ENCODE results near the gene JUND. TPM values are rescaled to one million over a fixed set of nuclear protein-coding genes. Genes with fewer than 3 reads are reported as not detected.
"Not testable (repeated sequence)": the region's sequence is repeated elsewhere in the genome, so short reads cannot be mapped to it uniquely, and the experiment has no call there.

The JUND gene
- total RNA-seq, 1 donor from 2014 or later: 531 TPM

GRCh38 chr19:18326772-18327171, 45.4 kb upstream of the JUND start:
- Histone ChIP-seq H3K27me3 (no peaks in the 10 kb centered on the region), H3K27ac (no peak overlapping the region), H3K4me1 (peaks cover 19% of the 10 kb centered on the region), H3K9me3 (no peaks in the 10 kb centered on the region), H3K36me3 (no peaks in the 10 kb centered on the region), H3K4me3 (no peak overlapping the region)
- intact Hi-C loops (cut with DNase I): no loop called here
- DNase-seq (ENCODE audit: extremely low spot score in 2 of 2): no peak
- TF ChIP-seq CTCF (IDR thresholded peaks at IDR 0.05): no peak
- TF ChIP-seq POLR2A (IDR thresholded peaks at IDR 0.05): no peak
- TF ChIP-seq POLR2AphosphoS5 (IDR thresholded peaks at IDR 0.05; ENCODE audit: insufficient read depth in 1 of 2, low read depth in 1 of 2): no peak

GRCh38 chr19:18324373-18324731, 42.9 kb upstream of the JUND start:
- Histone ChIP-seq H3K27ac (peak overlapping the region; percentile 89), H3K4me1 (peaks cover 38% of the 10 kb centered on the region)
- DNase-seq (ENCODE audit: extremely low spot score in 2 of 2); H3K9me3 ChIP-seq; H3K27me3 ChIP-seq; H3K4me3 ChIP-seq; H3K36me3 ChIP-seq; intact Hi-C loops (cut with DNase I): not testable (repeated sequence)

DNA sequence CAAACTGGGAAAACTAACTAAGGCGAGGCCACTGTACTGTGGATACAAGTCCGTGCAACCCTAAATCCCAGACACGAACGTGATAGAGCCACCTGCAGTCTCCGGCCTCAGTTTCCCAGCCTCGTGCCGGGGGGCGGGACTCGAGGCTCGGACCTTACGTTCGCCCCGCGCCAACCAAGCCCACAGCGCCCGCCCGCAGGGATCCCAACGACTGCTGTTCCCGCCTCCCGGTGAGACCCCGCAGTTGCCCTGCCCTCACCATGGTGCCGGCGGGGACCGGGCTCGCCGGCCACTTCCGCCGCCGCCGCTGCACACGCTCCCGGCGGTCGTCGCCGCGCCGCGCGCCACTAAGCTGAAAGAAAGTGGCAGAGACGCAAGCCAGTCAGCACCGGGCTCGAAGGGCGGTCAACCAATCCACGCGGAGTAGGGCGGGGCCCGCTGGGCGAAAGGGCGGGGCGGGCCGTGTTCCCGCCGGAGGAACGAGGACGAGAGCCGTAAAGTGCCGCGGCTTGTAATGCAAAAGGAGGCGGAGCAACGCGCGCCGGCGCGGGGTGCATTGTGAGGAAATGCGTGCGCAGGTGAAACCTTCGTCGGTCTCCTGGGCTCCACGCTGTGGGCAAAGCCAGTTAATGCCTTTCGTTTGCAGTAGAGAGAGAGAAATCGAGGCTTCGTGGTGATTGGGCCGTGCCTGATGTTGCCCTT, 41.5 kb upstream of the JUND start, which contains the start of gene LSM4:
Gene LSM4, minus strand, starts transcription at position 318 of the 702 bp plus-strand sequence. Its CDS starts 56 bp downstream, at position 262.
- DNase-seq (ENCODE audit: extremely low spot score in 2 of 2): peak in 1 of 2 donors; percentile 98
- H3K4me1 ChIP-seq: peaks cover 40% of the 10 kb centered on the region
- H3K27ac ChIP-seq: peak within 1 kb of the TSS; percentile 89
- no peaks in the 10 kb centered on the region for H3K9me3 ChIP-seq
- intact Hi-C loops (cut with DNase I): loop anchor here (1.0 kb wide), 1 partner anchor 44 kb away; no protein-coding TSS in a partner anchor
- no peaks in the 10 kb centered on the region for H3K27me3 ChIP-seq
- peak within 1 kb of the TSS; percentile 71 to 73 for H3K4me3 ChIP-seq
- H3K36me3 ChIP-seq: no peaks in the 10 kb centered on the region
- peak in 1 of 3 experiments; percentile 10 for TF ChIP-seq CTCF (IDR thresholded peaks at IDR 0.05)
- peak; percentile 94 for TF ChIP-seq POLR2AphosphoS5 (IDR thresholded peaks at IDR 0.05; ENCODE audit: insufficient read depth in 1 of 2, low read depth in 1 of 2)
- peak in 1 of 2 donors; percentile 43 for TF ChIP-seq POLR2A (IDR thresholded peaks at IDR 0.05)

DNA sequence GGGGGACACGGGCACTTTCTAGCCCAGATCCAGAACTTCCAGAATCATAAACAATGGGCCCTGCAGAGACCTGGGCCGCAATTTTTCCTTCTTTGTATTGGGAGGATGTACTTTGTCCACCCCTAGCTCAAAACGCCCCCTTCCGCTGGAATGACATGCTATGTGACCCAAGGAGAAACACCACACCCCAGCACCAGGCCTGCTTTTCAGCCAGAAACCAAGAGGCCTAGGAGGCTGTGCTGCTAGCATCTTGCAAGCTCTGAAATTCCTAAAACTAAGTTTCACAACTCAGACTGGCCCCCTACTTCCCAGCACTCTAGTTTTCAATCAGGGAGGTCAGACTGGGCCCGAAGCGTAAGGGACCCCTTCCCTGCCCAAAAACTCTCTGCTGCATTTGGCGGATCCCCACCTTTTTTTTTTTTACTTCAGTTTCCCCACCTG, 40.9 kb upstream of the JUND start:
- Histone ChIP-seq H3K4me1 (peaks cover 40% of the 10 kb centered on the region), H3K36me3 (no peaks in the 10 kb centered on the region), H3K4me3 (peak overlapping the region; percentile 71 to 73), H3K27me3 (no peaks in the 10 kb centered on the region), H3K9me3 (no peaks in the 10 kb centered on the region), H3K27ac (peak overlapping the region; percentile 89)
- intact Hi-C loops (cut with DNase I): no loop called here
- TF ChIP-seq POLR2AphosphoS5 (IDR thresholded peaks at IDR 0.05; ENCODE audit: insufficient read depth in 1 of 2, low read depth in 1 of 2): no peak
- no peak for TF ChIP-seq POLR2A (IDR thresholded peaks at IDR 0.05)
- no peak for TF ChIP-seq CTCF (IDR thresholded peaks at IDR 0.05)
- no peak for DNase-seq (ENCODE audit: extremely low spot score in 2 of 2)

- peaks cover 40% of the 10 kb centered on the region for H3K4me1 ChIP-seq
- H3K27ac ChIP-seq: peak overlapping the region; percentile 89
- H3K36me3 ChIP-seq: no peaks in the 10 kb centered on the region
- no peak for TF ChIP-seq CTCF (IDR thresholded peaks at IDR 0.05)
- no peak for TF ChIP-seq POLR2AphosphoS5 (IDR thresholded peaks at IDR 0.05; ENCODE audit: insufficient read depth in 1 of 2, low read depth in 1 of 2)
- TF ChIP-seq POLR2A (IDR thresholded peaks at IDR 0.05): no peak
- peak overlapping the region; percentile 71 to 73 for H3K4me3 ChIP-seq
- DNase-seq (ENCODE audit: extremely low spot score in 2 of 2): no peak
- intact Hi-C loops (cut with DNase I): no loop called here
- no peaks in the 10 kb centered on the region for H3K9me3 ChIP-seq
- H3K27me3 ChIP-seq: no peaks in the 10 kb centered on the region
Observed at GRCh38 chr19:18321734-18322102, 40.3 kb upstream of the JUND start.
